Measurements from ENCODE around the gene TELO2.

TELO2 gene

DNA sequence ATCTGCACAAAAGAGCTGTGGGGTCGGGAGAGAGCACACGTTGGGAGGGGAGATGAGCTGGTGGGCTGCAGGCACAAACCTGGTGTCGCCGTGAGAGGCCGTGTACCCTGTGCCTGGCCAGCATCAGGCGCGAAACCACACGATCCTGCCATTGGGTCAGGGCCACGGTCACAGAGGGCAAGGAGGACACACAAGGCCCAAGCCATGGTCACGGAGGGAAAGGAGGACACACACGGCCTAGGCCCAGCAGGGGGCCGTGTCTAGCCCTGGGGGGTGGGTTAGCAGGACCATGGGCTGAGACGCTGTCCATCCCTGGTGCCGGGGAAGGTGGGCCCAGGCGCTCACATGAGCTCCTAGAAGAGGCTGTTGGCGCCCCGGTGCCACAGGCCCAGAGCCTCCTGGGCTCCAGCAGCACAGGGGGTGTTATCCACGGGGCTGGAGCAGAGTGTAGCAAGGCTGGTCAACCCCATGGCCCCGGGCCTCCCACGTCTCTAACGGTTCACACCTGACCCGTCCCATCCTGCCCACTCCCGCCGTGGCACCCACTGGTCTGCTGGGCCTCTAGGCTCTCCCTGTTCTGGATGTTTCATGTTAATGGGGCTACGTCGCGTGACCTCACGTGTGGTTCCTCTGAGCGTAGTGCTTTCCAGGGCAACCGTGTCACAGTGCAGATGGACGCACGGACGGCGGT lies 41.3 kb upstream of the TELO2 start:
- H3K36me3 ChIP-seq (replicated peaks; ENCODE audit: low read depth, low read length): no peaks in the 10 kb centered on the region
- H3K4me1 ChIP-seq (ENCODE audit: low read length): no peaks in the 10 kb centered on the region
- no peaks in the 10 kb centered on the region for H3K27me3 ChIP-seq (ENCODE audit: low read depth, low read length)
- H3K27ac ChIP-seq (ENCODE audit: low read length): no peak overlapping the region
- no peak overlapping the region for H2AFZ ChIP-seq (ENCODE audit: low read depth, low read length)
- H3K9me3 ChIP-seq (ENCODE audit: insufficient read depth, low read length): no peaks in the 10 kb centered on the region
- no peak overlapping the region for H3K4me2 ChIP-seq (ENCODE audit: low read length)
- no peak overlapping the region for H3K4me3 ChIP-seq (ENCODE audit: low read length)
- no peaks in the 10 kb centered on the region for H3K79me2 ChIP-seq (ENCODE audit: low read length)
- no peaks in the 10 kb centered on the region for H4K20me1 ChIP-seq (ENCODE audit: insufficient read depth, low read length)
- no peak overlapping the region for H3K9ac ChIP-seq (ENCODE audit: low read length)
- TF ChIP-seq EZH2phosphoT487 (IDR thresholded peaks at IDR 0.05; ENCODE audit: low read depth) (no peak), CTCF (IDR thresholded peaks at IDR 0.05; ENCODE audit: low read depth, low read length) (no peak)

DNA sequence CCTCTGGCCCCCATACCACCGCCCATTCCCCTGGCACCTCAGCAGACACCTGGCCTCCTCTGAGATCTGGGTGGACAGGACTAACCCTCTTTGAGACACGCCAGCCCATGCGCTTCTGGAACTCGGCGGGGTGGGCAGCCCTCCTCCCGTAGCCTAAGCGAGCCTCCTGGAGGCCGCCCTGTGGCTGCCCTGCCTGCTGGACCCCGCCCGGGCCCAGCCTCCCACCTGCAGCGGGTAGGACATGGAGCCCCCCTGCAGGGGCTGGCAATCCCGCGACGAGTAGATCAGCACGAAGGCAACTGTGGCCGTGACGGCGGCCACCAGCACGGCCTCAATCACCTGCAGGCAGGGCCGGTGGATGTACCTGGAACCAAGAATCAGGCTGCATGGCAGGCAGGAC lies 40.6 kb upstream of the TELO2 start:
- Histone ChIP-seq H3K27me3 (ENCODE audit: low read depth, low read length) (no peaks in the 10 kb centered on the region), H3K4me1 (ENCODE audit: low read length) (no peaks in the 10 kb centered on the region), H2AFZ (ENCODE audit: low read depth, low read length) (no peak overlapping the region), H3K4me3 (ENCODE audit: low read length) (no peak overlapping the region), H4K20me1 (ENCODE audit: insufficient read depth, low read length) (no peaks in the 10 kb centered on the region), H3K79me2 (ENCODE audit: low read length) (no peaks in the 10 kb centered on the region), H3K9ac (ENCODE audit: low read length) (no peak overlapping the region), H3K4me2 (ENCODE audit: low read length) (no peak overlapping the region), H3K9me3 (ENCODE audit: insufficient read depth, low read length) (no peaks in the 10 kb centered on the region), H3K27ac (ENCODE audit: low read length) (no peak overlapping the region), H3K36me3 (replicated peaks; ENCODE audit: low read depth, low read length) (no peaks in the 10 kb centered on the region)
- no peak for TF ChIP-seq CTCF (IDR thresholded peaks at IDR 0.05; ENCODE audit: low read depth, low read length)
- TF ChIP-seq EZH2phosphoT487 (IDR thresholded peaks at IDR 0.05; ENCODE audit: low read depth): no peak

DNA sequence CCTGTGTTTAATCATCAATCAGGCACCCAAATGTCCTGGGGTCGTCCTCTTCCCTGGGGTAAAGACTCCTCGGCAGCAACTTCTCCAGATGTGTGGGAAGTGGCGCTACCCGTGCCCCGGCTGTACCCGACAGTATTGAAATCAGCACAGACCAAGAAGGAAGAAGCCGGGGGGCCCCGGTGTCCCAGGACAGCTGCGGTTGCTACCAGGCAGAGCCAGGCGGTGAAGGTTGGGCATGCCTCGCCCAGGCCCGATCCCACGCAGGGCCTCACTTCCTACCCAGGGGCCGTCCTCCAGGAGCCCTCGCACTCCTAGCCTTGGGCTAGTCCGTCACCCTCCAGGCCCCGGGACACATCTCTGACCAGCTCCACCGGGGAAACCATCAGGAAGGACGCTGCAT lies 39.8 kb upstream of the TELO2 start:
- Histone ChIP-seq H3K36me3 (replicated peaks; ENCODE audit: low read depth, low read length) (no peaks in the 10 kb centered on the region), H3K9me3 (ENCODE audit: insufficient read depth, low read length) (no peaks in the 10 kb centered on the region), H3K4me3 (ENCODE audit: low read length) (no peak overlapping the region), H2AFZ (ENCODE audit: low read depth, low read length) (no peak overlapping the region), H3K4me2 (ENCODE audit: low read length) (no peak overlapping the region), H3K9ac (ENCODE audit: low read length) (no peak overlapping the region), H3K27ac (ENCODE audit: low read length) (no peak overlapping the region), H4K20me1 (ENCODE audit: insufficient read depth, low read length) (no peaks in the 10 kb centered on the region), H3K27me3 (ENCODE audit: low read depth, low read length) (no peaks in the 10 kb centered on the region), H3K4me1 (ENCODE audit: low read length) (no peaks in the 10 kb centered on the region), H3K79me2 (ENCODE audit: low read length) (no peaks in the 10 kb centered on the region)
- no peak for TF ChIP-seq CTCF (IDR thresholded peaks at IDR 0.05; ENCODE audit: low read depth, low read length)
- no peak for TF ChIP-seq EZH2phosphoT487 (IDR thresholded peaks at IDR 0.05; ENCODE audit: low read depth)

GRCh38 chr16:1454561-1454960 lies 38.6 kb upstream of the TELO2 start:
- Histone ChIP-seq H3K4me1 (ENCODE audit: low read length) (peaks cover 6% of the 10 kb centered on the region; the same call in 1 of the 2 replicates), H2AFZ (ENCODE audit: low read depth, low read length) (no peak overlapping the region), H3K9ac (ENCODE audit: low read length) (no peak overlapping the region), H3K79me2 (ENCODE audit: low read length) (no peaks in the 10 kb centered on the region), H4K20me1 (ENCODE audit: insufficient read depth, low read length) (no peaks in the 10 kb centered on the region), H3K9me3 (ENCODE audit: insufficient read depth, low read length) (no peaks in the 10 kb centered on the region), H3K27ac (ENCODE audit: low read length) (no peak overlapping the region), H3K36me3 (replicated peaks; ENCODE audit: low read depth, low read length) (no peaks in the 10 kb centered on the region), H3K27me3 (ENCODE audit: low read depth, low read length) (no peaks in the 10 kb centered on the region), H3K4me3 (ENCODE audit: low read length) (no peak overlapping the region), H3K4me2 (ENCODE audit: low read length) (no peak overlapping the region)
- TF ChIP-seq CTCF (IDR thresholded peaks at IDR 0.05; ENCODE audit: low read depth, low read length) (no peak), EZH2phosphoT487 (IDR thresholded peaks at IDR 0.05; ENCODE audit: low read depth) (no peak)
